Esophagus mucosa (tissue), 1 donor: ENCODE results near the gene SLC7A5. TPM values are rescaled to one million over a fixed set of nuclear protein-coding genes. Genes with fewer than 3 reads are reported as not detected.
"Not testable (repeated sequence)": the region's sequence is repeated elsewhere in the genome, so short reads cannot be mapped to it uniquely, and the experiment has no call there.

Experiments
- ATAC-seq: fragments of 200-7000 bp; cut with Tn5 transposase; one replicate; pipeline ENCODE4 v1.9.1; 2020
- total RNA-seq: library from RNA; stranded (reverse); gene quantifications from one replicate; pipeline ENCODE4 v1.2.4, GENCODE V29; 2023
- donor health status: DM: yes; HTN: yes; CAD: no.

The SLC7A5 gene
- total RNA-seq: 198 TPM

DNA sequence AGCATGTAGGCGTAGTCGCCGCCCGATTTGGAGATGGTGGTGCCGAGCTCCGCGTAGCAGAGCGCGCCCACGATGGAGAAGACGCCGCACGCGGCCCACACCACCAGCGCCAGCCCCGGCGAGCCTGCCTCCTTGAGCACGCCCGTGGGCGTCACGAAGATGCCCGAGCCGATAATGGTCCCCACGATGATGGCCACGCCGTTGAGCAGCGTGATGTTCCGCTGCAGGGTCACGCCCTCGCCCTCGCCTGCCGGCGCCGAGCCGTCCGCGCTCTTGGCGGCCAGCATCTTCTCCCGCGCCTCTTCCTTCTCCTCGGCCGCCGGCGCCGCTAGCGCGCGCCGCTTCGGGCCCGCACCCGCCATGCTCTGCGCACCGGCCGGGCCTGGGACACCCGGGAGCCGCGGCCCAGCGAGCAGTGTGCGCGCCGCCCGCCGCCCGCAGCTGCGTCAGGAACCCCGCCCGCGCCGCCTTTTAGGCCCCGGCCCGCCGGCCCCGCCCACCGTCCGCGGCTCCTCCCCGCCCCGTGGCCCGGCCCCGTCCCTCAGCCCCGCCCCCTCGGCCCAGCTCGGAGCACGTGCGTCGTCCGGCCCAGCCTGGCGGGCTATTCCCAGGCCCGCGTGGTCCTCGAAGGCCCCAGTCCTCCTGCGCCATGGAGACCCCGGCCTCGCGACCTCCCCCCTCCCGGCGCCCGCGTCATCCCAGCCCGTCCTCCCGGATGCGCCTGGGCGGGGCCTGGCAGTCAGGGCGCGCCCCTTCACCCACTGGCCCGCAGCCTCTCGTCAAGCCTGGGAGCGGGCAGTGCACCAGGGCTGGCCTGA lies at the start of gene SLC7A5:
Gene SLC7A5, minus strand, starts transcription at position 447 of the 818 bp plus-strand sequence. Its CDS starts 85 bp downstream, at position 362.
- ATAC-seq: peak; percentile 75

DNA sequence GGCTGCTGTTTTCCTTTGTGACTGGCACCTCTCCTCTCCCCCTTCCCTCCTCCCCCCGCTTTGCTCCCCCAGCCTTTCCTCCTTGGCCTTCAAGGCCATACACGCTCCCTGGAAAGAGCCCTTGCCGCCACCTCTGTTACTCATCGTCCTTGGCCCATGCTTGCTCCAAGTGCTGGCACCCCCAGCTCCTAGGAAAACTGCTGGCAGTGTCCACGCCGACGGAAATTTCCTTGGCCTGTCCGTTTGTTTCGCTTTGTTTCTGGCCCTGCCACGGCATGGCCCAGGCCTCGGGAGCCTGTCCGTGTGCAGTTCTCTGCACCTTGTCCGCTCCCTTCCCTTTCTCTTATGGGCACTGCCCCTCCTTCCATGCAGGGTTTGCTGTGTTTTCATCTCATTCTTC lies 49.0 kb upstream of the SLC7A5 start:
- ATAC-seq: no peak

DNA sequence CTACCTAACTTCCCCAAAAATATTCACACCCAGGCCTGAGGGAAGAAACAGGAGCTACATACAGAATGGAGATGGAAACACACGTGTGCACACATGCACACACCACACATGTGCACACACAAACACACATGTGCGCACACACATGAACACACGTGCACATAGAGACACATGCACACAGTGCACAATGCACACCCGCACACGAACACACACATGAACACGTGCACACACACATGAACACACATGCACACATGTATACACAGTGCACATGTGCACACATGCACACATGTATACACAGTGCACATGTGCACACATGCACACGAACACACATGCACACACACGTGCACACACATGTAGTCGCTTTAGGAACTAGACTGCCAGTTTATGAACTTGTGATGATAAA lies 48.2 kb upstream of the SLC7A5 start:
- no peak for ATAC-seq

DNA sequence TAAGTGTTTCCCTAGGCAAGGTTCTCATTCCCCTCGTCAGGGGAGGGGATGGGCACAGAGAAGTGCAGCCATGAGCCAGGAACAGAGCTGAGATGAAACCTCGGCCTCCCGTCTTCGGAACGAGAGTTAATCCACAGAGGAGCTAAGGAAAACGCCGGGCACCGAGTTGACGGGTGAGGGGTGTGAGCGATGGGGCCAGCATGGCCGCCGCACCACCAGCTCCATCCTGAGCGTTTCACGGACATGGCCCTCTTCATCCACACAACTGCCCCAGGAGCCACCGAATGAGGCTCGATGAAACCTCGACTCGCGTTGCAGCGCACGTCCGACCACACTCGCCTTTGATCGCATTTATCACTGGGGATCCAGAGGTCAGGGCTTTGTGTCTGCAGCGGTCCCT lies 45.5 kb upstream of the SLC7A5 start:
- ATAC-seq: no peak

DNA sequence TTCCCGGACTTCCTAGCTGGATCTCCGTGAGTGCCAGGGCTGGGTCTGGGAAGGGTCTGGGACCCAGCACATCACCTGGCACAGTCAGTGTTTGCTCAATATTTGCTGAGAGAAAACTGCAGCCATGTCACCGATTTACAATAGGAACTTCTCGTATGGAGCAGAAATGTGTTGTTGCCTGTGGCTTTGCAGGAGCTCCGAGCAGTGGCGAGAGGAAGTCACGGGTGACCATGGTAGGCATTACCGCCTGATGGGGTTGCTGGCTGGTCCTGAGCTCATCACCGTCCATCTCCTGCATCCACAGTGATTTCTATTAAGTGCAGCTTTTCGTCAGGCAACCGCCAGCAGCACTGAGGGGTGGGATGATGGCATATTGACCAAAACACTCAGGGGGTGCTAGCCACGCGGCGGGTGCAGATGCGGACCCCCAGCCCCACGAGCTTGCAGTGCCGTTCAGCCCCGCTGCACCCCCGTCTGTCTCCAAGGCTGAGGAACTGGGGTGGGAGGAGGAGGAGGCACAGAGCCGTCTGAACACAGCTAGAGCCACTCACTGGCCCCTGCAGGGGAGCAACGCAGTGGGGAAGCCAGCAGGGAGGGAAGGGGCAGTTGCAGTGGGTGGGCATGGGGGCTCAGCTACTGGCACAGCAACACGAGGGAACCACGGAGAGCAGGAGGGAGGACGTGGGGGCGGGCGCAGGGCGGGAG lies 44.9 kb upstream of the SLC7A5 start:
- not testable (repeated sequence) for ATAC-seq

DNA sequence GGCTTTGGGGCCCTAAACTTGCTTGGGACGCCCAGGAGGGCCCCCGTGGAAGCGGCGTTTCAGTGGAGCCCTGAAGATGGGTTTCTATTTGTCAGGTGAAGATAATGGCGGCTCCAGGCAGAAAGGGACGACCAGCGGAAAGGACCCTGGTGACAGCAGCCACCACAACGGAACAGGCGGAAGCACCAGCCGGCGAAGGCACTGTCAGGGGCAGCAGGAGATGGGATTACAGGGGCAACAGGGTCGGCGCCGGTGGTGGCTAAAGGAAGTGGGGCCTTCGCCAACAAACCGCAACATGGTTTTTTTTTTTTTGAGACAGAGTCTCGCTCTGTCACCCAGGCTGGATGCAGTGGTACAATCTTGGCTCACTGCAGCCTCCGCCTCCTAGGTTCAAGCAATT lies 43.4 kb upstream of the SLC7A5 start:
- ATAC-seq: not testable (repeated sequence)

DNA sequence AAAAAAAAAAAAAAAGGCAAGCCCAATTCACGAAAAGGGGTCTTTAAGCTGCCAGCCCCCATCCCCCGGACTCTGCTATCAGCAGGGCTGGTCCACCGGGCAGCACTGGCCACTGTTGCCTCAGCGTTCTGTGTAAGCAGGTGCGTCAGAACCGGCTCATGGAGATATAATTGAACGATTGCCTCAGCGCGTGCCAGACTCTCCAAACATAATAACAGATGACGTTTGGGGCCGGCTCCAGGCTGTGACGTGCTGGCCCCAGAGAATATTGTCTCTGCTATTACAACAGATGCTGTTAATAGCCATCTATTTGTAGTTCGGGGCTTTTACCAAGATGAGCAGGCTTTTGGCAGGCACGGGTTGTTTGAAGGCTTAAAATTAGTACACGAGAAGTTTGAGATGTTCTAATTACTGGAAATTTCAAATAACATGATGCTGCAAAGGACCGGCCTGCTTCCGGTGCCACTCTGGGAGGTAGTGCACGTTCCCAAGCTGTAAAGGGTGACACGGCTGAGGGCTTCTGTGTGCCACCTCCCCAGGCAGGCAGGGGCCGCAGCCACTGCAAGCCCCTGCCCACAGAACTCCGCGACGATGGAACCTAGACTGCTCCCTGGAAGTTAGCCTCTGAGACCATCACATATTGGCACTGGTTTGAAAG lies 41.9 kb upstream of the SLC7A5 start:
- peak; percentile 71 for ATAC-seq

DNA sequence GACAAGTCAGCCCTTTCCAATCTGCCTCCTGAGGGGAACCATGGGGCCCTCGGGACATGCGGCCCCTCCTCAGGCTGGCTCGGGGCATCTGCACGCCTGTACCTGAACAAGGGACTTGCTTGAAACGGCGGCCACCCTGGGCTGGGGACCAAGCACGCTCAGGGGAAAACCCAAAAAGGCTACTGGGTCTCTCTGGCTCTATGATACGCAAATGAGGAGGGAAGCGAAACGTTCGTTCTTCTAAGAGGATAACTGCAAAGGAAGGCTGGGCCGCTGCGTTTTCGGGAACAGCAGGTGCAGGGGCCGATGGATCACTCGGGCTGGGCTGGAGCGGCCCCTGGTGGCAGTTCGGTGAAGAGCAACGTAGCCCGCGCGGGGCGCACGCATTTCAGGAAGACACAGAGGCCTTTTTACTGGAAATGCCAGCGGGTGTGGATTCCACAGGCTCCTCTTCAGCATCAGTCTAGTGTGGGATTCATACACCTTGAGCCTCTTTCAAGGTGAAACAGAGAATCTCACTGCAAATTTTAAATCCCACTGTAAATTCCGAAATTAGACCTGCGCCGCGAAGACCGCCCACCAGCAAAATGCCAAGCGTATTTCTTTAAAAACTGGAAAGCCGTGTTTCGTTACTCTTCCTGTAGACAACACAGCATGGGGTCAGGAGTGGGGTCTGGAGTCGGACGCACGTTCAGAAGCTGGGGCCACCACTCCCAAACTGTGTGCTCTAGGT lies 40.1 kb upstream of the SLC7A5 start:
- ATAC-seq: peak; percentile 81

DNA sequence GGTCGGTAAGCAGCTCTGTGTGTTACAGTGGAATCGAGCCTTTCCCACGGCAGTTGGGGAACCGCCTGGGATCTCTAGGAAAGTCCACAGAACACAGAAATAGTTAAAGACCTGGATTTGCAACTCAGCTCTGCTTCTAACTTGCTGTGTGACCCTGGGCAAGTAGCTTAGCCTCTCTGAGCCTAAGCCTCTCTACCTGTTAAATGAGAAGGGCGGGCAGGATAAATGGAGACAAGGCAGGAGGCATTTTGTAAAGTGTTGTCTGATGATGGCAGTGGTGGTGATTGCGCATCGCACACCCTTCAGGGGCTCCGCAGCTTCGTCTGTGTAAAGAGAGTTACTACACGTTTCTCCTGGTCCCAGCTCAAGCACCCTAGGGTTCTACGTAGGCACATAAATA lies 38.8 kb upstream of the SLC7A5 start:
- ATAC-seq: not testable (repeated sequence)

DNA sequence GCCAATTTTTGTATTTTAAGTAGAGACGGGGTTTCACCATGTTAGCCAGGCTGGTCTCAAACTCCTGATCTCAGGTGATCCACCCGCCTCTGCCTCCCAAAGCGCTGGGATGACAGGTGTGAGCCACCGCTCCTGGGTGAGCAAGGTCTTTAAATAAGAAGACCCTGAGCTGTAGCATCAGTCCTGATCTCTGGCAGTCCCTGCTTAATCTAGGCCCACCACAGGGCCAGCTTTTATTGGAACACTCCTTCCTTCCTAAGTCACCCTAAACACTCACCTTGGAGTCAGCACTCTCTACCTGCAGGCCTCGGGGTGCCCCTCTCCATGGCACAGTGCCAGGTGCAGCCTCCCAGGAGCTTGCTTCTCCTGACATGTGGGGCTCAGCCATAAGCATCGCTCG lies 36.2 kb upstream of the SLC7A5 start:
- ATAC-seq: not testable (repeated sequence)

DNA sequence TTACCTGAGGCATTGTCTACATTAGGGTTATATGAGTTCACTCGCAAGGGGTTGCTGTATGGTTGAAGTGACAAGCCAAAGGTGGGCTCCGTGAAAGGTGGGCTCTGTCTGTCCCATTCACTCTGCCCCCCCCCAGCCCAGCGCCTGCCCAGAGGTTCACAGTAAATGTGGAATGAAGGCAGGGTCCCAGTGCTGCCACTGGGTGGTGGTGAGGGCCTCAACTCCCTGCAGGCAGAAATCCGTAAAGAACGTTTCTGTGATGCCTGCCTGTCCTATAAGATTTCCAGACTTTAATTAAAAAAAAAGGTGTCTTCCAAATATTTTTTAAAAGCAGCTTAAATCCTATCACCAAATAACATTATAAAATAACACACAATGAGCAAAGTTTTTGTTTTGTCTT lies 35.7 kb upstream of the SLC7A5 start:
- not testable (repeated sequence) for ATAC-seq

DNA sequence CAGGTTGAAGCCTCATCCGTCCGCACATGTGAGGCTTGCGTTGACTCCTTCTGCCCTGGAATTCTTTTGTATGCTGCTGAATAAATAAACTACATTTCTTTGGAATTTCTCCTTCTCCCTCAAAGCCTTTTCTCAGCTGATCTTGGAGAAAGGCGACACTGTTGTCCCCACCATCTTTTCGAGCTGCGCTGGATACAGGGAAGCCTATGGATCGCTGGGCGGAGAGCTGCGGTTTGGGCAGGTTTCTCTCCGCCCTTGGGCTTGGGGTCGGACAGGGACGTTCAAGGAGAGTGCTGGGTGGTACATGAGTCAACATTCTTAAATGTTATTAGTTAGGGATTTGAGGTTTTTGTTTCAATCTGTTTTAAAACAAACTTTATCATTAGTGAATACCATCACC lies 31.2 kb upstream of the SLC7A5 start:
- ATAC-seq: not testable (repeated sequence)

DNA sequence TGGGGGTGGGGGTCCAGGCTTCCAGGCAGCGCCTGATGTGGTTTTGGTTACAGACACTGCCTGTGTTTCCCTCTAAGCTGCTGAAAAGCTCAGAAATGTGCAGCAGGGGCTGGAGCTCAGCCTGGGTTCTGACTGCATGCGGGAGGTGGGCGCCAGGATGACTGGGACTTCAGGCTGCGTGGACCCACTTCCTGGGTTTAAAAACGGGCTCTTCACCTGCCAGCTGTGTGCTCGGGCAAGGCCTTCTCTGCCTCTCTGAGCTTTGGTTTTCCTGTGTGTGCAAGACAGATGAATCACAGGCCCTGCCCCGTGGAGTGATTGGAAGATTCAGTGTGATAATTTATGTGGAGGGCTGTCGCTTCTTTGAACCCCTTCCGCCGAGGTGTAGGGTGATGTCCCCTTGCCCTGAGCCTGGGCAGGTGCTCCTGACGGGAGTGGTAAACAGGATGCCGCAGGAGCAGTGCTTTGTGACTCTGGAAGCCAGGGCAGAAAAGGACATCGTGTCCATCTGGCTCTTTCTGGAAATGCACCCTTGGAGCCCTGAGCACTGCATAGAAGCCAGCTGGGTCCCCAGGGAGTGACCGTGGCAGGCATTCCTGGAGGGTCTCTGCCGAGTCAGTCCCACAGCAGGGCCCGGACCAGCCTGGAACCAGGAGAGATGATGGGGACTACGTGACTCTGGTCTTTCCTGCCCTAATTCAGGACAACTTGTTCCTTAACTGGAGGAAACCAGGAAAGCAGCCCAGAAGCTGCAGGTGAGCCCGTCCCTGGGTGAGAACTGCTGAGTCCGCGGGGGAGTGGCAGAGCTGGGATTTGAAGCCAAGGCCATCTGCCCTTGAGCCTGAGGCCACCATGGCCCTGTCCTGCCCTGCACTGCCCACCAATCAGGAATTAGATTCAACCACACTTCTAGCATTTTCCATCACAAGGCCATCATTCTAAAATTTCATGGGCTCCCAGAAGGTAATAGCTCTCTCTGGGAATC lies 28.5 kb upstream of the SLC7A5 start:
- ATAC-seq: no peak

DNA sequence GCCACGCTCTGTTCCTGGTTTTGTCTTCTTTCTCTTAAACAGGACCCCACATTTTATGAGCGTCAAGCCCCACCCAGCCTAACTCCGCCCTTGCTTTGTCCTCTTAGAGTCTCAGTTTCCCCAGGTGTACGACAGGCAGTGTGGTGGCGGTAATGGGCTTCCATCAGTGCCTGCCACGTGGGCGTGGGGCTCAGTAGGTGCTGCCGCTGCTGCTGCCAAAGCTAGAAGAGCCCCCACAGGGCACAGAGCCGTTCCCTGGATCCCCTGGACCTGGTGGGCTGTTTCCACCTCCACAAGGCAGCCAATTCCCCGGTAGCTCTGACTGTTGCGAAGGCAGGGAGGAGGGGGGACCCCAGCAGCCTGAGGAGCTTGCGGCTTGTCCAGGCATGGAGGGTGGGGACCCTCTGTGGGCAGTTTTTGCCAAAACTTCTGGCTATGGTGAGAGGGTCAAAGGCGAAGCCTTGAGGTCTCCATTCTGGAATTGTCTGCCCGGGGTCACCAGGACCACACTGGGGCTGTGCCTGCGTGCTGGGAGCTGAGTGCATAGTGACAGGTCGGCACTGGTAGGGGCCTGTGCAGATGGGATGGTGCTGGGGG lies 27.7 kb upstream of the SLC7A5 start:
- peak; percentile 13 for ATAC-seq

DNA sequence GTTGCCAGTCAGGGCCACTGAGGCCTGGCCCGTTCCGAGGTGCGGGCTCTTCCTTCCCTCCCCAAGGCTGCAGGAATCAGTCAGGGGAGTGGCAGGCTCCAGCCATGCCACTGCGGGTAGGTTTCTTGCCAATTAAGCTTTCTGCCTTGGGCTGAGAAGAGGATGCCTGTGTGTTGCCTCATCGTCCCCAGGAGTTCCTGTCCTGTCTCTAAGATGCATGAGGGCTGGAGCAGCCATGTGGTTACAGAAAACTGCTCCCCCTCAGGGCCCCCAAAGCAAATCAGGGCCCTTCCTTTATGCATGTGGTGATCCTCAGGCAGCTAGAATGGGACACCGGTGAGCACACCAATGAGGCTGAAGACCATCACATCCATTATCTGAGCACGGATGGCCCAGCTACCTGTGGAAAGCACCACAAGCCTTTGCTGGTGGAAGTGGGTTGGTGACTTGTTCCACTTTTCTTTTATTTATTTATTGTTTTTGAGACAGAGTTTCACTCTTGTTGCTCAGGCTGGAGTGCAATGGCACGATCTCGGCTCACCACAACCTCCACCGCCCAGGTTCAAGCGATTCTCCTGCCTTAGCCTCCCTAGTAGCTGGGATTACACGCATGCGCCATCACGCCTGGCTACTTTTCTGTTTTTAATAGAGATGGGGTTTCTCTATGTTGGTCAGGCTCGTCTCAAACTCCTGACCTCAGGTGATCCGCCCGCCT lies 27.0 kb upstream of the SLC7A5 start:
- ATAC-seq: peak; percentile 23

DNA sequence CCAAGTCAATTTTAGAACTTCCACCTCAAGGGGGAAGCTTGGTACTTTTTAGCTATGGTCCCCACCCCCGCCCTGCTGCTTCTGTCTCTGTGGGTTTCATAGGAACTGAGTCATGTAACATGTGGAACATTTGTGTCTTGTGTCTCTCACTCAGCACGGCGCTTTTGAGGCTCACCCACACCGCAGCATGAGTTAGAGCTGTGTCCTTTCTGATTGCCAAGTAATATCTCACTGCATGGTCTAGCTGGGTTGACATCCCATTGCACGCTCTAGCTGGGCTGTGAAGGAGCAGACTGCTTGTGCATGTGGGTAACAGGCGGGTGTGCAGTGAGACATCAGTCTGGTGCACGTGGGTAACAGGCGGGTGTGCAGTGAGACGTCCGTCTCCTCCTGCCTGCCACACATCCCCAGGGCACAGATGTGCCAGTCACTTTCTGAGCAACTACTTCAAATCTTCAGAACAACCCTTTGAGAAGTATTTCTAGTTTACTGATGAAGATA lies 26.4 kb upstream of the SLC7A5 start:
- ATAC-seq: no peak

DNA sequence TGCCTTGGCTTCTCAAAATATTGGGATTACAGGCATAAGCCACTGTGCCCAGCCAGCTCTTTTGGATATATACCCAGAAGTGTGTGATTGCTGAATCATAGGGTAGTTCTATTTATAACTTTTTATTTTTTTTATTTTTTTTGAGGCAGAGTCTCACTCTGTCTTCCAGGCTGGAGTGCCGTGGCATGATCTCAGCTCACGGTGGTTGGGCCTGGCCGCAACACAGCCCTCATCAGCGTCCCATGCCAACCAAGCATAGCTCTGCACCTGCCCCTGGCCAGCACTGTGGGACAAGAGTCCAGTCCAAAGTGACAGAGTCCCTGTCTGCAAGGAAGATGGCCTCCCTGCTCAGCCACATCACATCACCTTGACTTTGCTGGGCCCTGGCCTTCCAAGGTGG lies 24.7 kb upstream of the SLC7A5 start:
- peak; percentile 14 for ATAC-seq

DNA sequence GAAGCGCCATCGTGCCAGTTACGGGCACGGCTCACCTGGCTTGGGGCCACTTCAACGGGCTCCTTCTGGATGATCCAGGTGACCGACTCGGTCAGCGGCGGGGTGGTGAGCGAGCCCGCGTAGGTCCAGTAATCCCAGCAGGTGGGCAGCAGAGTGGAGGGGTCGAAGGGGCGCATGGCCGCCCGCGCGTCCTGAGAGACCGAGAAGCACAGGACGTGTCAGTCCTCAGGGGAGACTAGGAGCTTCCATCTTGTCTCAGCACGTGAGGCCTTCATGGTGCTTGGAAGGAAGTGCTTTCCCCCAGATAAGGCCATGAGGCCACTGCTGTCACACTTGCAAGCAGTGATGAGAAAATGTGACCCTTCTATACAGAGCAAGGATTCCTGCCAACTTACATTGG lies 22.5 kb upstream of the SLC7A5 start:
- ATAC-seq: peak; percentile 23

DNA sequence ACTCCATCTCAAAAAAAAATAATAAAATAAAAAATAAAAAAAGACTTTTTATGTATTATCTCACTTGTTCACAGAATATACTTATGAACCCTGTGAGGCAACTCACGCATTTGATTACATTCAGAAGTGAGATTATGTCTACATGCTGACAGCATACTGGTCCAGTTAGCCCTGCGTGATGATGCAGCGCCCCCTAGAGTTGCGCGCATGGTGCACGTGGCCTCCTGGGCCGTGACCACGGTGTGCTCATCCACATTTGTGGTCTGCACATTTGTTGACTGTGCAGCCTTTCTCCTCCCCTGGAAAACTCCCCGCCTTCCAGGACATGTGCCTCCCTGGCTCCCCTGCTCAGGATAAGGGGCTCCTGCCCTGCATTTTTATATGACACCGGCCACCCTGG lies 20.5 kb upstream of the SLC7A5 start:
- ATAC-seq: not testable (repeated sequence)

DNA sequence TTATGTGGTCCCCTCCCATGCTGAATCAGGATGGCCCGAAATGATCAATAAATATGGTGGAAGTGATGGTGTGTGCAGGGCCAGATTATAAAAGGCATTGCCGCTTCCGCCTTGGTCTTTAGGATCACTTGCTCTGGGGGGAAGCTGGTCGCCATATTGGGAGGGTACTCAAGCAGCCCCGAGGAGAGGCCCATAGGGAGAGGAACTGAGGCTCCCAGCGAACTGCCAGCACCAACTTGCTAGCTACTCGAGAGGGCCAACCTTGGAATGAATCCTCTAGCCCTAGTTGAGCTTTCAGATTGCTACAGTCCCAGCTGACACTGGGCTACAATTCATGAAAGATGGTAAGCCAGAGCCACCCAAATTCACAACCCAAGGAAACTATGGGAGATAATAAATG lies 19.0 kb upstream of the SLC7A5 start:
- not testable (repeated sequence) for ATAC-seq
